Panc1 (cell line): ENCODE measurements around the gene CDC123. TPM values are rescaled to one million over a fixed set of nuclear protein-coding genes. Genes with fewer than 3 reads are reported as not detected.
A peak's percentile ranks its signal among the peaks of the same experiment; 100 is the strongest.

Experiments used
- ATAC-seq: fragments of 200-7000 bp; cut with Tn5 transposase; 2 replicates; pipeline ENCODE4 v1.9.1; 2020; ENCODE audit warnings: mild to moderate bottlenecking, moderate library complexity
- BruUV-seq: library from RNA; stranded (reverse); fragments of 400-500 nt; replicated peaks from 2 replicates; lab custom pipeline; 2021; lab: Mats Ljungman, UMichigan
- CTCF ChIA-PET: fragments of 300-600 bp; sonication (Branson Sonifier 250); formaldehyde crosslinking; loops from one replicate; lab custom pipeline; 2022; ENCODE audit warnings: antibody characterized with exemption; lab: Charles Lee
- POLR2A ChIA-PET: fragments of 300-600 bp; sonication (Branson Sonifier 250); formaldehyde crosslinking; loops from one replicate; lab custom pipeline; 2022; ENCODE audit warnings: antibody characterized with exemption; lab: Charles Lee
- DNase-seq: peaks from one replicate; pipeline ENCODE4 v3.0.0-alpha.2; 2010; ENCODE audit warnings: low read depth, low spot score
- H3K27ac ChIP-seq: 2 replicates; pipeline ENCODE4 v1.5.1; 2011; ENCODE audit warnings: mild to moderate bottlenecking, low read length, inconsistent platforms
- H3K27me3 ChIP-seq: fragments of 200-500 bp; sonication (Bioruptor generic); 2 replicates; pipeline ENCODE4 v1.6.0; 2014; ENCODE audit warnings: low read length, inconsistent platforms; ENCODE audit not compliant: control insufficient read depth, insufficient read depth
- H3K36me3 ChIP-seq: fragments of 200-500 bp; sonication (Bioruptor generic); 2 replicates; pipeline ENCODE4 v1.5.1; 2014; ENCODE audit warnings: inconsistent platforms, mild to moderate bottlenecking, low read length, moderate library complexity; ENCODE audit not compliant: control insufficient read depth, insufficient read depth
- H3K4me1 ChIP-seq: 2 replicates; pipeline ENCODE4 v1.5.1; 2011; ENCODE audit warnings: inconsistent platforms, mild to moderate bottlenecking, low read length, moderate library complexity; ENCODE audit not compliant: control insufficient read depth, insufficient read depth
- H3K4me3 ChIP-seq, 2 experiments: 2 replicates each; pipeline ENCODE4 v1.5.1; 2011 to 2012; ENCODE audit warnings: low read depth in 2 of 2, low read length in 2 of 2, mild to moderate bottlenecking in 2 of 2, inconsistent platforms in 1 of 2, moderate library complexity in 1 of 2
- H3K9me3 ChIP-seq: fragments of 200-500 bp; sonication (Bioruptor generic); 2 replicates; pipeline ENCODE4 v1.5.1; 2014; ENCODE audit warnings: low read depth, mild to moderate bottlenecking, inconsistent platforms, low read length, moderate library complexity; ENCODE audit not compliant: control insufficient read depth, insufficient read depth
- POLR2AphosphoS5 ChIP-seq: IDR thresholded peaks from 2 replicates; pipeline ENCODE4 v1.6.1; 2012; ENCODE audit warnings: mild to moderate bottlenecking, low read depth, low read length, moderate library complexity
- SIN3A ChIP-seq: IDR thresholded peaks from 2 replicates; pipeline ENCODE4 v1.6.1; 2012; ENCODE audit warnings: low read depth, mild to moderate bottlenecking, low read length, moderate library complexity, borderline replicate concordance; ENCODE audit not compliant: insufficient read depth
- TCF7L2 ChIP-seq: IDR thresholded peaks from 2 replicates; pipeline ENCODE4 v1.6.1; 2011; ENCODE audit warnings: mild to moderate bottlenecking, low read depth, low read length, inconsistent platforms
- in situ Hi-C: cut with HindIII; loops from 2 replicates; pipeline ENCODE4 v1.10.0; 2016; ENCODE audit warnings: low sequenced_read_pairs, low pct_unique_long_range_greater_than_20kb
- intact Hi-C: fragments of 100-400 bp; cut with micrococcal nuclease; formaldehyde crosslinking; loops from one replicate; pipeline ENCODE4 v1.10.0; 2022; ENCODE audit not compliant: unreplicated experiment
- total RNA-seq: library from RNA; stranded (reverse); gene quantifications from one replicate; pipeline ENCODE4 v1.2.1, GENCODE V29; 2021; ENCODE audit not compliant: unreplicated experiment
- TF ChIP-seq, protein P1 (sequence below): fragments of 450-650 bp; IDR thresholded peaks from 2 replicates; pipeline ENCODE4 v1.5.1; 2017; ENCODE audit warnings: mild to moderate bottlenecking
- TF ChIP-seq, protein P2 (sequence below), 2 experiments: IDR thresholded peaks; 2 replicates each; pipeline ENCODE4 v1.6.1; 2011 to 2012; ENCODE audit warnings: low read depth in 2 of 2, control low read depth in 1 of 2, low read length in 1 of 2, mild to moderate bottlenecking in 1 of 2, moderate library complexity in 1 of 2; ENCODE audit not compliant: insufficient read depth in 1 of 2

CDC123 gene
- total RNA-seq, 1 experiment from 2014 or later: 66.3 TPM

DNA sequence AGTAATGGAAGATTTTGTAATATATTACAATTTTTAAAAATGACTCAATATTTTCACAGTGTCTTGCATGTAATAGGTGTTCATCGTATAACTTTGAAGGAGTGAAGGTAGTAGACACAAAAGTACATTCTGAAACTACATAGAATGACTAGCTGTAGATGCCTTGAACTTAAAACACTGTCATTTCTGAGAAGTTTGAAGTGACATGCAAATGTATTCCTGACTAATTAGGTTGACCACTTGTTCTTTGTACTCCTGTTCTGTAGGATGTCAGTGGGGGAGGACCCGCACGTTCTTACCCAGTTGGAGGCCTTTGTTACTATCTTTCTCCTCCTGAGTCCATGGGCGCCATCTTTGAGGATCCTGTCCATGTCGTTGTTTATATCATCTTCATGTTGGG, 35.3 kb upstream of the CDC123 start:
- Histone ChIP-seq H3K4me1 (no peaks in the 10 kb centered on the region), H3K4me3 (no peak overlapping the region), H3K27me3 (no peaks in the 10 kb centered on the region), H3K36me3 (peaks cover 11% of the 10 kb centered on the region; the same call in 1 of the 2 replicates), H3K9me3 (no peaks in the 10 kb centered on the region), H3K27ac (no peak overlapping the region)
- intact Hi-C loops: no loop called here
- POLR2A ChIA-PET: no interaction called here
- BruUV-seq: no TSS peak
- no peak for ATAC-seq
- in situ Hi-C loops: no loop called here
- no peak for DNase-seq
- CTCF ChIA-PET: no interaction called here
- TF ChIP-seq, protein P1, sequence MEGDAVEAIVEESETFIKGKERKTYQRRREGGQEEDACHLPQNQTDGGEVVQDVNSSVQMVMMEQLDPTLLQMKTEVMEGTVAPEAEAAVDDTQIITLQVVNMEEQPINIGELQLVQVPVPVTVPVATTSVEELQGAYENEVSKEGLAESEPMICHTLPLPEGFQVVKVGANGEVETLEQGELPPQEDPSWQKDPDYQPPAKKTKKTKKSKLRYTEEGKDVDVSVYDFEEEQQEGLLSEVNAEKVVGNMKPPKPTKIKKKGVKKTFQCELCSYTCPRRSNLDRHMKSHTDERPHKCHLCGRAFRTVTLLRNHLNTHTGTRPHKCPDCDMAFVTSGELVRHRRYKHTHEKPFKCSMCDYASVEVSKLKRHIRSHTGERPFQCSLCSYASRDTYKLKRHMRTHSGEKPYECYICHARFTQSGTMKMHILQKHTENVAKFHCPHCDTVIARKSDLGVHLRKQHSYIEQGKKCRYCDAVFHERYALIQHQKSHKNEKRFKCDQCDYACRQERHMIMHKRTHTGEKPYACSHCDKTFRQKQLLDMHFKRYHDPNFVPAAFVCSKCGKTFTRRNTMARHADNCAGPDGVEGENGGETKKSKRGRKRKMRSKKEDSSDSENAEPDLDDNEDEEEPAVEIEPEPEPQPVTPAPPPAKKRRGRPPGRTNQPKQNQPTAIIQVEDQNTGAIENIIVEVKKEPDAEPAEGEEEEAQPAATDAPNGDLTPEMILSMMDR: no peak
- no peak for TF ChIP-seq POLR2AphosphoS5
- TF ChIP-seq SIN3A: no peak
- TF ChIP-seq, protein P2, sequence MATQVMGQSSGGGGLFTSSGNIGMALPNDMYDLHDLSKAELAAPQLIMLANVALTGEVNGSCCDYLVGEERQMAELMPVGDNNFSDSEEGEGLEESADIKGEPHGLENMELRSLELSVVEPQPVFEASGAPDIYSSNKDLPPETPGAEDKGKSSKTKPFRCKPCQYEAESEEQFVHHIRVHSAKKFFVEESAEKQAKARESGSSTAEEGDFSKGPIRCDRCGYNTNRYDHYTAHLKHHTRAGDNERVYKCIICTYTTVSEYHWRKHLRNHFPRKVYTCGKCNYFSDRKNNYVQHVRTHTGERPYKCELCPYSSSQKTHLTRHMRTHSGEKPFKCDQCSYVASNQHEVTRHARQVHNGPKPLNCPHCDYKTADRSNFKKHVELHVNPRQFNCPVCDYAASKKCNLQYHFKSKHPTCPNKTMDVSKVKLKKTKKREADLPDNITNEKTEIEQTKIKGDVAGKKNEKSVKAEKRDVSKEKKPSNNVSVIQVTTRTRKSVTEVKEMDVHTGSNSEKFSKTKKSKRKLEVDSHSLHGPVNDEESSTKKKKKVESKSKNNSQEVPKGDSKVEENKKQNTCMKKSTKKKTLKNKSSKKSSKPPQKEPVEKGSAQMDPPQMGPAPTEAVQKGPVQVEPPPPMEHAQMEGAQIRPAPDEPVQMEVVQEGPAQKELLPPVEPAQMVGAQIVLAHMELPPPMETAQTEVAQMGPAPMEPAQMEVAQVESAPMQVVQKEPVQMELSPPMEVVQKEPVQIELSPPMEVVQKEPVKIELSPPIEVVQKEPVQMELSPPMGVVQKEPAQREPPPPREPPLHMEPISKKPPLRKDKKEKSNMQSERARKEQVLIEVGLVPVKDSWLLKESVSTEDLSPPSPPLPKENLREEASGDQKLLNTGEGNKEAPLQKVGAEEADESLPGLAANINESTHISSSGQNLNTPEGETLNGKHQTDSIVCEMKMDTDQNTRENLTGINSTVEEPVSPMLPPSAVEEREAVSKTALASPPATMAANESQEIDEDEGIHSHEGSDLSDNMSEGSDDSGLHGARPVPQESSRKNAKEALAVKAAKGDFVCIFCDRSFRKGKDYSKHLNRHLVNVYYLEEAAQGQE (IDR thresholded peaks at IDR 0.05; ENCODE audit: insufficient read depth in 1 of 2, low read depth in 2 of 2, low read length in 1 of 2): no peak
- TF ChIP-seq TCF7L2: no peak

DNA sequence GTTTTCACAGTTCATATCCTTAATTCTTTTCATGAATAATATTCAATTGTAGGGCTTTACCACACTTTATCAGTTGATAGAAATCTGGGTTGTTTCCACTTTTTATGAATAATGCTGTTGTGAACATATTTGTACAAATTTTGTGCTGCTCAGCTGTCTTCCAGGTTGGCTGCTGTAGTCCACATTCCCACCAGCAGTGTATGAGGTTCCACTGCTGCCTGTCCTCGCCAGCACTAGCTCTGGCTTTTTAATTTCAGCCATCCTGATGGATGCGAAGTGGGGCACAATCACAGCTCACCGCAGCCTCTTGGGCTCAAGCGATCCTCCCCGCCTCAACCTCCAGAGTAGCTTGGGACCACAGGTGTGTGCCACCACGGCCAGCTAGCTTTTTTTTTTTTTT, 33.1 kb upstream of the CDC123 start:
- H3K27ac ChIP-seq: no peak overlapping the region
- ATAC-seq (no peak), DNase-seq (no peak)
- CTCF ChIA-PET: no interaction called here
- H3K4me3 ChIP-seq: no peak overlapping the region
- intact Hi-C loops: no loop called here
- no peaks in the 10 kb centered on the region for H3K27me3 ChIP-seq
- no peaks in the 10 kb centered on the region for H3K4me1 ChIP-seq
- in situ Hi-C loops: no loop called here
- POLR2A ChIA-PET: no interaction called here
- TSS peak; percentile 36 for BruUV-seq
- TF ChIP-seq, protein P2 (IDR thresholded peaks at IDR 0.05; ENCODE audit: insufficient read depth in 1 of 2, low read depth in 2 of 2, low read length in 1 of 2): no peak
- no peak for TF ChIP-seq TCF7L2
- TF ChIP-seq POLR2AphosphoS5: no peak
- TF ChIP-seq, protein P1: no peak
- no peak for TF ChIP-seq SIN3A
- no peaks in the 10 kb centered on the region for H3K9me3 ChIP-seq
- peaks cover 15% of the 10 kb centered on the region for H3K36me3 ChIP-seq
